Caco-2 (cell line): Measurements from ENCODE around the gene ZDHHC13. TPM values are rescaled to one million over a fixed set of nuclear protein-coding genes. Genes with fewer than 3 reads are reported as not detected.

Experiments
- BruUV-seq: library from RNA; stranded (reverse); fragments of 400-500 nt; replicated peaks from 2 replicates; lab custom pipeline; 2021; lab: Mats Ljungman, UMichigan
- CTCF ChIA-PET: fragments of 300-600 bp; sonication (Branson Sonifier 250); formaldehyde crosslinking; loops from one replicate; lab custom pipeline; 2022; ENCODE audit warnings: antibody characterized with exemption; lab: Charles Lee
- POLR2A ChIA-PET: fragments of 300-600 bp; sonication (Branson Sonifier 250); formaldehyde crosslinking; loops from one replicate; lab custom pipeline; 2022; ENCODE audit warnings: antibody characterized with exemption; lab: Charles Lee
- DNase-seq, 2 experiments: peaks; one replicate each; pipeline versions ENCODE4 v3.0.0 to v3.0.0-alpha.2; 2020 to 2022
- H3K27me3 ChIP-seq: replicated peaks from 2 replicates; pipeline ENCODE4 v1.6.0; 2011; ENCODE audit warnings: low read length; ENCODE audit not compliant: control insufficient read depth, insufficient read depth
- H3K36me3 ChIP-seq: 2 replicates; pipeline ENCODE4 v1.5.1; 2011; ENCODE audit warnings: low read length; ENCODE audit not compliant: control insufficient read depth, insufficient read depth
- H3K4me1 ChIP-seq: fragments of 250-450 bp; sonication (Bioruptor Pico); 2 replicates; pipeline ENCODE4 v1.5.1; 2020; ENCODE audit warnings: mild to moderate bottlenecking
- H3K4me3 ChIP-seq: 2 replicates; pipeline ENCODE4 v1.5.1; 2011; ENCODE audit warnings: low read depth, mild to moderate bottlenecking, control low read depth, low read length
- H3K9me3 ChIP-seq: fragments of 250-450 bp; sonication (Bioruptor Pico); 2 replicates; pipeline ENCODE4 v1.5.1; 2020; ENCODE audit warnings: mild to moderate bottlenecking, moderate library complexity
- H3K27ac Mint-ChIP-seq: one replicate; pipeline ENCODE4 v1.8.0; 2022; ENCODE audit warnings: mixed read lengths; ENCODE audit not compliant: unreplicated experiment
- H3K27me3 Mint-ChIP-seq: one replicate; pipeline ENCODE4 v1.8.0; 2022; ENCODE audit warnings: mixed read lengths; ENCODE audit not compliant: insufficient read depth, unreplicated experiment
- H3K36me3 Mint-ChIP-seq: one replicate; pipeline ENCODE4 v1.8.0; 2022; ENCODE audit warnings: mild to moderate bottlenecking, mixed read lengths; ENCODE audit not compliant: insufficient read depth, unreplicated experiment
- H3K4me1 Mint-ChIP-seq: one replicate; pipeline ENCODE4 v1.8.0; 2022; ENCODE audit warnings: low read depth, mixed read lengths; ENCODE audit not compliant: unreplicated experiment
- H3K4me3 Mint-ChIP-seq: one replicate; pipeline ENCODE4 v1.8.0; 2022; ENCODE audit warnings: mild to moderate bottlenecking, moderate library complexity, mixed read lengths; ENCODE audit not compliant: unreplicated experiment
- H3K9me3 Mint-ChIP-seq: one replicate; pipeline ENCODE4 v1.8.0; 2022; ENCODE audit warnings: mixed read lengths; ENCODE audit not compliant: unreplicated experiment
- intact Hi-C: fragments of 100-400 bp; cut with micrococcal nuclease; formaldehyde crosslinking; loops from one replicate; pipeline ENCODE4 v1.10.0; 2022; ENCODE audit not compliant: unreplicated experiment
- total RNA-seq: library from RNA; stranded (reverse); gene quantifications from 2 replicates; pipeline ENCODE4 v1.2.3, GENCODE V29; 2022
- TF ChIP-seq, protein P1 (sequence below), 2 experiments: fragments of 200-600 bp in 1 of 2; IDR thresholded peaks; 1 replicate in 1 of 2; 2 replicates in 1 of 2; pipeline versions ENCODE4 v1.5.1 to v1.8.0; 2011 to 2022; ENCODE audit warnings: antibody characterized with exemption in 1 of 2, control low read depth in 1 of 2, inconsistent platforms in 1 of 2, low read depth in 1 of 2, low read length in 1 of 2, mild to moderate bottlenecking in 1 of 2, moderate library complexity in 1 of 2; ENCODE audit not compliant: insufficient read depth in 1 of 2, severe bottlenecking in 1 of 2, unreplicated experiment in 1 of 2

Gene ZDHHC13
- total RNA-seq, 1 experiment from 2014 or later, result 21.8 TPM

DNA sequence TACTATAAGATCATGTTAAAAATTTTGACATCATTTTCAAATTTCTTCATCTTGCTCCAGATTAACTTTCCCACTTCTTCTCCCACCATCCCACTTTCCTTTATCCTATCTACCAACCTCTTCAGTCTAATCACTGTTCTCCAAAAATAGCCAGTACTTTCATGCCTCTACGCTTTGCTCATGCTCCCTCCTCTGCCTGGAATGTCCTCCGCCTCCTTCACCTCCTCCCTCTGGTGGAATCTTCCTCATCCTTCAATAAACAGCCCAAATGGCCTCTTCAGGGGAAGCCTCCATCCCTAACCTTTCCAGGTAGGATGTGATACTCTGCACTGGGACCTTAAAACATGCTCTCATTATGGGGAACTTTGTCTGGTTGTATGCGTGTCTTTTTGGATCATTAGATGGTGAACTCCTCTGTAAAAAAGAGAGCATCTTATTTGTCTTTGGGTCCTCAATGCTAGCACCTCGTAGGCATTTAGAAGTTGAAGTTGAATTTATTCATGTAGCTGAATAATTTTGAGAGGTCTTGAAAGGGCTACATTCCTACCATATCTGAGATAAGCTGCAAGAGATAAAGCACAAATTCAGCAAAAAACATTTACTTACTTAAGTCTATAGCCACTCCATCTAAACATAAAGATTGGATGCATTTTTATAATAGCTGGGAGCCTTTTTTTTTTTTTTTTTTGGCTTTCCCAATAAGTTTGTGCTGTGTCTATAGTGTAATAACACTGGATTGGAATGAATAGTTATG lies 92.8 kb downstream of the ZDHHC13 start:
- Mint-ChIP-seq H3K4me3 (peak overlapping the region; percentile 36), H3K27ac (peak overlapping the region; percentile 60)

DNA sequence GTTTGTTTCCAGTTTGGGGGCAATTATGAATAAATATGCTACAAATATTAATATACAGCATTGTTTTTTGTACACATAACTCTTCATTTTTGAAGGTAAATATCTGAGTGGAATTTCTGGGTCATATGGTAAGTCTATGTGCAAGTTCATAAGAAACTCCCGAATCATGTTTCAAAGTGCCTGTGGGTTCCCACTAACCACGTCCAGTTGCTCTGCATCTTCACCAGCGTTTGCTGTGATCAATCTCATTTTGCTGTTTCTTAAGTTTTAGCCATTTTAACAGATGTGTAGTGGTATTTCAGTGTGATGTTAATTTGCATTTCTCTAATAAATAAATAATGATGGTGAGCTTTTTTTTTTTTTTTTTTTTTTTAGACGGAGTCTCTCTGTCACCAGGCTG lies 99.1 kb downstream of the ZDHHC13 start:
- no peak for DNase-seq
- intact Hi-C loops, result no loop called here
- Mint-ChIP-seq H3K4me3 (no peak overlapping the region), H3K36me3 (no peaks in the 10 kb centered on the region), H3K27me3 (no peaks in the 10 kb centered on the region), H3K4me1 (peaks cover 23% of the 10 kb centered on the region), H3K9me3 (no peaks in the 10 kb centered on the region), H3K27ac (no peak overlapping the region)
- TF ChIP-seq, protein P1, sequence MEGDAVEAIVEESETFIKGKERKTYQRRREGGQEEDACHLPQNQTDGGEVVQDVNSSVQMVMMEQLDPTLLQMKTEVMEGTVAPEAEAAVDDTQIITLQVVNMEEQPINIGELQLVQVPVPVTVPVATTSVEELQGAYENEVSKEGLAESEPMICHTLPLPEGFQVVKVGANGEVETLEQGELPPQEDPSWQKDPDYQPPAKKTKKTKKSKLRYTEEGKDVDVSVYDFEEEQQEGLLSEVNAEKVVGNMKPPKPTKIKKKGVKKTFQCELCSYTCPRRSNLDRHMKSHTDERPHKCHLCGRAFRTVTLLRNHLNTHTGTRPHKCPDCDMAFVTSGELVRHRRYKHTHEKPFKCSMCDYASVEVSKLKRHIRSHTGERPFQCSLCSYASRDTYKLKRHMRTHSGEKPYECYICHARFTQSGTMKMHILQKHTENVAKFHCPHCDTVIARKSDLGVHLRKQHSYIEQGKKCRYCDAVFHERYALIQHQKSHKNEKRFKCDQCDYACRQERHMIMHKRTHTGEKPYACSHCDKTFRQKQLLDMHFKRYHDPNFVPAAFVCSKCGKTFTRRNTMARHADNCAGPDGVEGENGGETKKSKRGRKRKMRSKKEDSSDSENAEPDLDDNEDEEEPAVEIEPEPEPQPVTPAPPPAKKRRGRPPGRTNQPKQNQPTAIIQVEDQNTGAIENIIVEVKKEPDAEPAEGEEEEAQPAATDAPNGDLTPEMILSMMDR (IDR thresholded peaks at IDR 0.05; ENCODE audit: insufficient read depth in 1 of 2, low read depth in 1 of 2, low read length in 1 of 2, severe bottlenecking in 1 of 2, unreplicated experiment in 1 of 2), result no peak
- CTCF ChIA-PET, result no interaction called here
- no TSS peak for BruUV-seq
- no peaks in the 10 kb centered on the region for H3K27me3 ChIP-seq
- POLR2A ChIA-PET, result no interaction called here
- no peaks in the 10 kb centered on the region for H3K9me3 ChIP-seq
- no peaks in the 10 kb centered on the region for H3K36me3 ChIP-seq
- H3K4me1 ChIP-seq, result peaks cover 22% of the 10 kb centered on the region
- no peak overlapping the region for H3K4me3 ChIP-seq

More for the DNA sequence above, 92.8 kb downstream of the ZDHHC13 start:
- ChIA-PET CTCF (interaction anchor here (0.7 kb wide), 1 partner anchor 24 kb away, joined by 5 read pairs; no protein-coding TSS in a partner anchor), POLR2A (interaction anchor here (0.6 kb wide), 1 partner anchor 11 kb away, joined by 3 read pairs; no protein-coding TSS in a partner anchor)
- TF ChIP-seq, protein P1 (IDR thresholded peaks at IDR 0.05; ENCODE audit: insufficient read depth in 1 of 2, low read depth in 1 of 2, low read length in 1 of 2, severe bottlenecking in 1 of 2, unreplicated experiment in 1 of 2), result no peak
- no TSS peak for BruUV-seq
- Mint-ChIP-seq H3K36me3 (no peaks in the 10 kb centered on the region), H3K4me1 (peaks cover 28% of the 10 kb centered on the region), H3K9me3 (no peaks in the 10 kb centered on the region), H3K27me3 (no peaks in the 10 kb centered on the region)
- Histone ChIP-seq H3K4me1 (peaks cover 40% of the 10 kb centered on the region), H3K36me3 (no peaks in the 10 kb centered on the region), H3K9me3 (peaks cover 2% of the 10 kb centered on the region; the same call in 1 of the 2 replicates), H3K27me3 (no peaks in the 10 kb centered on the region), H3K4me3 (no peak overlapping the region)
- intact Hi-C loops, result loop anchor here (1.0 to 2.0 kb wide), 2 partner anchors 12 to 31 kb away; partner anchors contain the start of gene E2F8
- peak; percentile 71 to 82 for DNase-seq

DNA sequence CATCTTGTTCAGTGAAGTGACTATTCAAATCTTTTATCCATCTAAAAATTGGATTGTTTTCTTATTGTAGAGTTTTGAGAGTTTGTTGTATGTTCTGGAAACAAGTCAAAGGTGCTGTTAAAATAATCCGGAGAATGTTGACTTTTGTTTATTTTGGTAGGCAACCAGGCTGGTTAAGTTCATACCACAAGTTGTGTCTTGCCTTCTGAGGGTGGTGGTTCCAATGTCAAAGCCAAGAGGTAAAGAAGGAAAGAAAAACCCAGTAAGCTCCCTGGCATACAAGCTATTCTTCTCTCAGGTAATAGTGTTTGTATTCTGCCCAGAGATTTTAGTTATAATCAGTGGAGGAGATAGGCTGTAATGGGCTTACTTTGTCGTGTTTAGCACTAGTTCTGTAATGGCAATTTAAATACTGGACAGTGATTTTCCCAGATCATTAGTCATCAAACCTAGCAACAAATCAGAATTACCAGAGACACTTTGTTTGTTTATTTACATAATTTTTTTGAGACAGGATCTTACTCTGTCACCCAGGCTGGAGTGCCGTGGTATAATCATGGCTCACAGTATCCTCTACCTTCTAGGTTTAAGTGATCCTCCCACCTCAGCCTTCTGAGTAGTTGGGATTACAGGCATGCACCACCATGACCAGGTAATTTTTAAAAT lies 99.9 kb downstream of the ZDHHC13 start:
- H3K27me3 Mint-ChIP-seq, result no peaks in the 10 kb centered on the region
- peaks cover 31% of the 10 kb centered on the region for H3K4me1 Mint-ChIP-seq
- no TSS peak for BruUV-seq
- TF ChIP-seq, protein P1 (IDR thresholded peaks at IDR 0.05; ENCODE audit: insufficient read depth in 1 of 2, low read depth in 1 of 2, low read length in 1 of 2, severe bottlenecking in 1 of 2, unreplicated experiment in 1 of 2), result no peak
- CTCF ChIA-PET, result interaction anchor here (0.6 kb wide), 1 partner anchor 364 kb away, joined by 3 read pairs; no protein-coding TSS in a partner anchor
- peaks cover 6% of the 10 kb centered on the region for H3K36me3 Mint-ChIP-seq
- no peaks in the 10 kb centered on the region for H3K9me3 Mint-ChIP-seq
- Histone ChIP-seq H3K9me3 (no peaks in the 10 kb centered on the region), H3K27me3 (no peaks in the 10 kb centered on the region), H3K36me3 (no peaks in the 10 kb centered on the region), H3K4me1 (peaks cover 28% of the 10 kb centered on the region), H3K4me3 (no peak overlapping the region)
- POLR2A ChIA-PET, result no interaction called here
- DNase-seq, result no peak
- H3K27ac Mint-ChIP-seq, result no peak overlapping the region
- intact Hi-C loops, result no loop called here
- H3K4me3 Mint-ChIP-seq, result no peak overlapping the region
